ENCODE results near the gene CYB561D1.

GRCh38 chr1:109485001-109485400, 8.9 kb upstream of the CYB561D1 start:
- TF ChIP-seq EZH2phosphoT487 (IDR thresholded peaks at IDR 0.05; ENCODE audit: insufficient read depth, low read depth) (no peak), EZH2 (IDR thresholded peaks at IDR 0.05; ENCODE audit: insufficient read depth, poor library complexity, severe bottlenecking) (no peak)

All from GM23248 (cell line).